ENCODE results near the gene DNAL1.

DNA sequence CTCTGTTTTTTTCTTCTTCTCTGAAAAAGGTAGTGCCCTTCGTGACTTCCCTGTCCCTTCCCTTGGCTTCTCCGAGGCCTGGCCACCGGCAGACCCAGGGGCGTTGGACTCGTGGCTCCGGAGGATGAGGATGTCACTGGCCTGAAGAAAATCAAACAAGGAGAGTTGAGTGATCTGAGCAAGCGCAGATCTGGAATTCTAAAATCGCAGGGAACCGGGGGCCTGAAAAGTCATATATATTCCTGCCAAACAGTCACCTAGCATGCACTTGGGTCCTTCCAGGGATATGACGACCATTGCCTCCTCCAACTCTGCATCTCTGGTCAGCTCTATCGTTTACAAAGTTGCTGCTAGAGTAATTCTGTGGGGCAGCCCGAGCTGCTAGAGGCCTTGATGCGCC, 74.6 kb downstream of the DNAL1 start:
- no peak for TF ChIP-seq POLR2A (IDR thresholded peaks at IDR 0.05)
- TF ChIP-seq, protein P1, sequence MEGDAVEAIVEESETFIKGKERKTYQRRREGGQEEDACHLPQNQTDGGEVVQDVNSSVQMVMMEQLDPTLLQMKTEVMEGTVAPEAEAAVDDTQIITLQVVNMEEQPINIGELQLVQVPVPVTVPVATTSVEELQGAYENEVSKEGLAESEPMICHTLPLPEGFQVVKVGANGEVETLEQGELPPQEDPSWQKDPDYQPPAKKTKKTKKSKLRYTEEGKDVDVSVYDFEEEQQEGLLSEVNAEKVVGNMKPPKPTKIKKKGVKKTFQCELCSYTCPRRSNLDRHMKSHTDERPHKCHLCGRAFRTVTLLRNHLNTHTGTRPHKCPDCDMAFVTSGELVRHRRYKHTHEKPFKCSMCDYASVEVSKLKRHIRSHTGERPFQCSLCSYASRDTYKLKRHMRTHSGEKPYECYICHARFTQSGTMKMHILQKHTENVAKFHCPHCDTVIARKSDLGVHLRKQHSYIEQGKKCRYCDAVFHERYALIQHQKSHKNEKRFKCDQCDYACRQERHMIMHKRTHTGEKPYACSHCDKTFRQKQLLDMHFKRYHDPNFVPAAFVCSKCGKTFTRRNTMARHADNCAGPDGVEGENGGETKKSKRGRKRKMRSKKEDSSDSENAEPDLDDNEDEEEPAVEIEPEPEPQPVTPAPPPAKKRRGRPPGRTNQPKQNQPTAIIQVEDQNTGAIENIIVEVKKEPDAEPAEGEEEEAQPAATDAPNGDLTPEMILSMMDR (IDR thresholded peaks at IDR 0.05 in 8 of 11, conservative IDR thresholded peaks at IDR 0.05 in 3 of 11): no peak
